Heart left ventricle (tissue), 16 donors: ENCODE results near the gene BST1. TPM values are rescaled to one million over a fixed set of nuclear protein-coding genes. Genes with fewer than 3 reads are reported as not detected.

Experiments used
- ATAC-seq, 4 donors: fragments of 200-7000 bp; cut with Tn5 transposase; one replicate each; pipeline ENCODE4 v1.9.1; 2020 to 2022; ENCODE audit warnings: moderate library complexity in 4 of 4, mild to moderate bottlenecking in 3 of 4, moderate number of reproducible peaks in 1 of 4
- DNase-seq, 5 donors: peaks; one replicate each; pipeline ENCODE4 v3.0.0-alpha.2; 2020
- H3K27ac ChIP-seq, 12 donors: fragments of 200-600 bp; sonication (generic) in 4 of 12; one replicate each; pipeline versions ENCODE4 v1.5.0 to v1.8.0; 2016 to 2022; ENCODE audit warnings: mild to moderate bottlenecking in 2 of 12
- H3K27me3 ChIP-seq, 9 donors: fragments of 200-600 bp; sonication (generic) in 2 of 9; one replicate each; pipeline versions ENCODE4 v1.5.1 to v1.8.0; 2016 to 2022; ENCODE audit warnings: mild to moderate bottlenecking in 3 of 9
- H3K36me3 ChIP-seq, 9 donors: fragments of 200-600 bp; sonication (generic) in 2 of 9; one replicate each; pipeline versions ENCODE4 v1.5.0 to v1.8.0; 2018 to 2022; ENCODE audit warnings: mild to moderate bottlenecking in 2 of 9
- H3K4me1 ChIP-seq, 12 donors: fragments of 200-600 bp; sonication (generic) in 4 of 12; one replicate each; pipeline versions ENCODE4 v1.5.0 to v1.8.0; 2016 to 2022; ENCODE audit warnings: mild to moderate bottlenecking in 3 of 12
- H3K4me3 ChIP-seq, 12 donors: fragments of 200-600 bp; sonication (generic) in 4 of 12; one replicate each; pipeline versions ENCODE4 v1.5.0 to v1.8.0; 2017 to 2022; ENCODE audit warnings: mild to moderate bottlenecking in 9 of 12, moderate library complexity in 4 of 12
- H3K9me3 ChIP-seq, 12 donors: fragments of 200-600 bp; sonication (generic) in 4 of 12; one replicate each; pipeline versions ENCODE4 v1.5.0 to v1.8.0; 2016 to 2022; ENCODE audit warnings: mild to moderate bottlenecking in 1 of 12
- POLR2A ChIP-seq, 2 donors: fragments of 450-650 bp; IDR thresholded peaks; one replicate each; pipeline ENCODE4 v1.6.1; 2017; ENCODE audit warnings: antibody characterized with exemption in 2 of 2, mild to moderate bottlenecking in 2 of 2, moderate library complexity in 2 of 2
- WGBS, 4 donors: extraction: QIAGEN DNeasy Blood & Tissue Kit in 2 of 4; methylation state at CpG; one replicate each; pipeline versions ENCODE4 v1.1.5 to v1.1.7; 2013 to 2018; 5-methylcytosine and 5-hydroxymethylcytosine counted together
- intact Hi-C, 10 donors: fragments of 100-400 bp; cut with DNase I; formaldehyde crosslinking; loops; one replicate each; pipeline versions ENCODE4 v1.11.1 to v1.14.2; 2022
- polyA plus RNA-seq, 2 donors: library from polyadenylated mRNA; stranded (reverse); fragments of 200-250 nt; gene quantifications; one replicate each; pipeline ENCODE4 v1.2.3, GENCODE V29; 2013
- total RNA-seq, 9 donors: library from RNA; depleted of rRNA in 2 of 9; stranded (reverse); fragments of >200 nt in 2 of 9; fragmentation: NEBNext Ultra II Directional in 3 of 9; extraction: Animal tissue kit (Norgen Biotek cat#: 25700) in 3 of 9; gene quantifications; one replicate each; pipeline versions ENCODE4 v1.1.0 to v1.2.4, GENCODE V29; 2016 to 2023
- TF ChIP-seq, protein P1 (sequence below), 12 donors: fragments of 200-600 bp; sonication (generic) in 4 of 12; IDR thresholded peaks; one replicate each; pipeline versions ENCODE4 v1.5.0 to v1.8.0; 2018 to 2022; ENCODE audit warnings: antibody characterized with exemption in 12 of 12, mild to moderate bottlenecking in 5 of 12
- donor health status: ischemic (EF 13 %, LVEDD 7.1; RV severe dilation, severe dysfunction).
- donor health status: healthy with polysubstance abuse.
- donor health status: DM: no; HTN: yes; CAD: no.
- donor health status: DM: no; HTN: no; CAD: no.
- donor health status: ischemic (EF 25% LVEDD 6.9; RV normal size, moderate dysfunction).
- donor health status: ischemic (EF 25% LVEDD 5.7; RV mildly dilated, moderate dysfunction).
- donor health status: healthy.
- donor health status: DM: yes; HTN: yes; CAD: no.
- donor health status: ischemic (EF 35%, LVEDD 5.7; RV mildly dilated, moderate dysfunction).
- donor health status: nonischemic (EF 11% LVEDD 7.7; RV severe dilation, severe dysfunction).
- donor health status: DM: yes; HTN: yes; CAD: no.
- donor health status: PGD.
- donor health status: ischemic (EF 29% LVEDD 5.4; RV normal size, mild dysfunction).
- donor health status: nonischemic (EF 23%, LVEDD 6.1; RV moderate dilation, normal function).

BST1 gene
- total and polyA plus RNA-seq, 11 donors, result 1.3 to 18.4 (median 2.1) TPM

DNA sequence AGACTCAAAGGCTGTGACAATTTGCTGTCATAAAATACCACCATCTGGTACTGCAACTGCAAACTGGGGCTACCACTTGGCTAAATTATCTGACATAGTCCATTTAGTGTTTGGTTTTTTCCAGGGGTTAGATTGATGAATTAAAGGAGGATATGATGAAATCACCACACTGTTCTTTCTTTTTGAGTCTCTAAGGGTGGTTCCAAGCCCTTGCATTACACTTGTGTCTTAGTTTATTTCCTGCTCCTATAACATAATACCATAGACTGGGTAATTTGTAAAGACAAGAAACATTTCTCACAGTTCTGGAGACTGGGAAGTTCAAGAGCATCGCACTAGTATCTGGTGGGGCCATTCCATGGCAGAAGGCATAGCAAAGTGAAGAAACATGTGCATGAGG, 43.2 kb downstream of the BST1 start:
- Histone ChIP-seq H3K36me3 (no peaks in the 10 kb centered on the region), H3K27ac (no peak overlapping the region), H3K4me1 (no peaks in the 10 kb centered on the region), H3K27me3 (no peaks in the 10 kb centered on the region), H3K9me3 (peaks cover 0 to 19% (median 0%) of the 10 kb centered on the region in 12 donors), H3K4me3 (no peak overlapping the region)
- WGBS, 4 donors, result 94 to 98% (median 95%) methylated on average over 1 of the region's 1 CpG
- no peak for ATAC-seq
- DNase-seq, result no peak
- intact Hi-C loops, result no loop called here
- TF ChIP-seq POLR2A (IDR thresholded peaks at IDR 0.05), result no peak
- TF ChIP-seq, protein P1, sequence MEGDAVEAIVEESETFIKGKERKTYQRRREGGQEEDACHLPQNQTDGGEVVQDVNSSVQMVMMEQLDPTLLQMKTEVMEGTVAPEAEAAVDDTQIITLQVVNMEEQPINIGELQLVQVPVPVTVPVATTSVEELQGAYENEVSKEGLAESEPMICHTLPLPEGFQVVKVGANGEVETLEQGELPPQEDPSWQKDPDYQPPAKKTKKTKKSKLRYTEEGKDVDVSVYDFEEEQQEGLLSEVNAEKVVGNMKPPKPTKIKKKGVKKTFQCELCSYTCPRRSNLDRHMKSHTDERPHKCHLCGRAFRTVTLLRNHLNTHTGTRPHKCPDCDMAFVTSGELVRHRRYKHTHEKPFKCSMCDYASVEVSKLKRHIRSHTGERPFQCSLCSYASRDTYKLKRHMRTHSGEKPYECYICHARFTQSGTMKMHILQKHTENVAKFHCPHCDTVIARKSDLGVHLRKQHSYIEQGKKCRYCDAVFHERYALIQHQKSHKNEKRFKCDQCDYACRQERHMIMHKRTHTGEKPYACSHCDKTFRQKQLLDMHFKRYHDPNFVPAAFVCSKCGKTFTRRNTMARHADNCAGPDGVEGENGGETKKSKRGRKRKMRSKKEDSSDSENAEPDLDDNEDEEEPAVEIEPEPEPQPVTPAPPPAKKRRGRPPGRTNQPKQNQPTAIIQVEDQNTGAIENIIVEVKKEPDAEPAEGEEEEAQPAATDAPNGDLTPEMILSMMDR (IDR thresholded peaks at IDR 0.05), result no peak

DNA sequence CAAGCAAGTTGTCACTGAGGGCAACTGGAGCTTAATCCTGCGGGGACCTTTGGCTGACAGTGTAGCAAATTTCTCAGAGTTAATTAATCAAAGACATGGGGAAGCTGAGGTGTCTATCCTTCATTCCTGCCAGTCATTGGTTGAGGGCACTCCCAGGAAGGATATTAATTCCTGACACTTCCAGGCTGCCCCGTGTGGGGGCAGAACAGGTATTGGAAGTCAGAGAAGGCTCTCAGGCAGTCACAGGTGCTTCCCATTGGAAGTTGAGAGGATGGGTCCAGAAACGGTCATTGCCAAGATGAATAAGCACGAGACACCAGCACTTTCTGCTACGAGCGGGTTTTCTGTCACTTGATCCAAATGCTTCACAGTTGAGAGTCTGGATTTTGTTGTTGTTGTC, 46.1 kb downstream of the BST1 start:
- WGBS, 4 donors, result 62 to 69% (median 67%) methylated on average over 6 of the region's 6 CpGs
- Histone ChIP-seq H3K36me3 (no peaks in the 10 kb centered on the region), H3K9me3 (peaks cover 0 to 5% (median 0%) of the 10 kb centered on the region in 12 donors), H3K4me3 (no peak overlapping the region), H3K27me3 (no peaks in the 10 kb centered on the region), H3K4me1 (peaks cover 0 to 10% (median 5%) of the 10 kb centered on the region in 12 donors), H3K27ac (no peak overlapping the region)
- intact Hi-C loops, result no loop called here
- no peak for DNase-seq
- no peak for TF ChIP-seq POLR2A (IDR thresholded peaks at IDR 0.05)
- TF ChIP-seq, protein P1 (IDR thresholded peaks at IDR 0.05), result no peak
- ATAC-seq, result no peak

DNA sequence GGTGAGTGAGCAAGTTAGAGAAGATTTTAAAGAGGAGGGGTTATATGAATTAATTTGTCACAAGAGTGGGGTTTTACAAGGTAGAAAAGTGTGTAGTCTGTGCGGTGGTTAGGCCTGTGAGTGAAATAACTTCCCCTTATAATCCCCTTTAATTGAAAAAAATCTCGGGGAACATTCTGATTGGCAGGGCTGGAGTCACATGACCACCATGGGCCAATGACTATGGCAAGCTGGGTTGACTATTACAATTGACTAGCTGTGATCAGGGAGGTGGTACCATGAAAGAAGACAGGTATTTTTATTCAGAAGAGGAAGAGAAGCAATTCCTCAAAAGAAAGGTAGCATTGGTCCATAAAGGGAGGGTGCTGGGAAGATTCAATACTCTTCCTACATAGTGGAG, 48.3 kb downstream of the BST1 start:
- no peaks in the 10 kb centered on the region for H3K36me3 ChIP-seq
- no peaks in the 10 kb centered on the region for H3K27me3 ChIP-seq
- intact Hi-C loops, result no loop called here
- H3K4me3 ChIP-seq, result no peak overlapping the region
- no peak overlapping the region for H3K27ac ChIP-seq
- peaks cover 0 to 25% (median 9%) of the 10 kb centered on the region in 12 donors for H3K4me1 ChIP-seq
- 97 to 98% (median 97%) methylated on average over 2 of the region's 2 CpGs for WGBS, 4 donors
- H3K9me3 ChIP-seq, result peaks cover 0 to 5% (median 0%) of the 10 kb centered on the region in 12 donors
- DNase-seq (no peak), ATAC-seq (no peak)
- no peak for TF ChIP-seq POLR2A (IDR thresholded peaks at IDR 0.05)
- TF ChIP-seq, protein P1 (IDR thresholded peaks at IDR 0.05), result no peak

DNA sequence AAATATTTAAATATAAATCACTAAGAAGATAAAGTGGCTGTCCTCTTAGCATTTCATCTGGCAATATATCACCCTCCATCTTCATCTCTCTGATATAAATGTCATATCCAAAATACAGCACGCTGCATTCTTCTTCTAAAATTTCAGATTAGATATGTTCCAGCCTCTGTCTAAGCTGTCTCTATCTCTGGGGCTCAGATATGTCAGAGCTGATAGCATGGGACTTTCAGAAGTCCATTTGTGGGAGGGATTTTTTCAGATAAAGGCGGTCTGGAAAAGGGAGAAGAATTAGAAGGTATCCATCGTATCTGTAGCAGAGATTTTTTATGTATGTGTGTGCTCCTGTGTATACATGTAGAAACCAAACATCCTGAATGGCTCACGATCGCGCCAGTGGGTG, 50.2 kb downstream of the BST1 start:
- peaks cover 0 to 35% (median 9%) of the 10 kb centered on the region in 12 donors for H3K4me1 ChIP-seq
- no peak for TF ChIP-seq POLR2A (IDR thresholded peaks at IDR 0.05)
- TF ChIP-seq, protein P1 (IDR thresholded peaks at IDR 0.05), result no peak
- WGBS, 4 donors, result 76 to 87% (median 79%) methylated on average over 6 of the region's 6 CpGs
- DNase-seq (no peak), ATAC-seq (no peak)
- H3K27me3 ChIP-seq, result no peaks in the 10 kb centered on the region
- H3K9me3 ChIP-seq, result no peaks in the 10 kb centered on the region
- peak overlapping the region in 9 of 12 donors; percentile 55 to 90 (median 66) for H3K27ac ChIP-seq
- H3K4me3 ChIP-seq, result no peak overlapping the region
- no peaks in the 10 kb centered on the region for H3K36me3 ChIP-seq
- intact Hi-C loops, result no loop called here
